Mucosa of descending colon (tissue), 3 donors: Measurements from ENCODE around the gene FAT2. TPM values are rescaled to one million over a fixed set of nuclear protein-coding genes. Genes with fewer than 3 reads are reported as not detected.
"Not testable (repeated sequence)": the region's sequence is repeated elsewhere in the genome, so short reads cannot be mapped to it uniquely, and the experiment has no call there.

Experiments used
- ATAC-seq: fragments of 200-7000 bp; cut with Tn5 transposase; one replicate; pipeline ENCODE4 v1.9.1; 2020; ENCODE audit warnings: mild to moderate bottlenecking, moderate library complexity
- DNase-seq, 3 donors: peaks; one replicate each; pipeline ENCODE4 v3.0.0-alpha.2; 2020
- H3K36me3 ChIP-seq: fragments of 200-600 bp; one replicate; pipeline ENCODE4 v1.8.0; 2021; ENCODE audit warnings: low read depth, mild to moderate bottlenecking
- H3K4me1 ChIP-seq: fragments of 200-600 bp; one replicate; pipeline ENCODE4 v1.8.0; 2021; ENCODE audit warnings: low read depth, mild to moderate bottlenecking
- H3K4me3 ChIP-seq: fragments of 200-600 bp; one replicate; pipeline ENCODE4 v1.8.0; 2021; ENCODE audit warnings: mild to moderate bottlenecking
- H3K9me3 ChIP-seq: fragments of 200-600 bp; one replicate; pipeline ENCODE4 v1.8.0; 2021; ENCODE audit warnings: mild to moderate bottlenecking
- CTCF ChIP-seq: fragments of 200-600 bp; IDR thresholded peaks from one replicate; pipeline ENCODE4 v1.8.0; 2022; ENCODE audit warnings: antibody characterized with exemption, mild to moderate bottlenecking
- intact Hi-C, 2 donors: fragments of 100-400 bp; cut with DNase I in 1 of 2; cut with micrococcal nuclease in 1 of 2; formaldehyde crosslinking; loops; one replicate each; pipeline versions ENCODE4 v1.11.0 to v1.11.1; 2022; cut with DNase I, micrococcal nuclease
- total RNA-seq, 3 donors: library from RNA; stranded (reverse); fragmentation: NEBNext Ultra II Directional in 2 of 3; extraction: Animal tissue kit (Norgen Biotek cat#: 25700) in 2 of 3; gene quantifications; one replicate each; pipeline versions ENCODE4 v1.2.1 to v1.2.4, GENCODE V29; 2021 to 2023
- donor health status: DM: no; HTN: no; CAD: no; lungs with moderate emphysema.
- donor health status: DM: no; HTN: no; CAD: no.
- donor health status: DM: no; HTN: yes; CAD: no.

FAT2 gene
- total RNA-seq, 3 donors from 2014 or later: not detected

- Histone ChIP-seq H3K4me1 (no peaks in the 10 kb centered on the region), H3K9me3 (no peaks in the 10 kb centered on the region), H3K36me3 (no peaks in the 10 kb centered on the region), H3K4me3 (no peak overlapping the region)
- ATAC-seq: no peak
- DNase-seq: no peak
- TF ChIP-seq CTCF: no peak
- intact Hi-C loops: no loop called here
These were observed 6.8 kb downstream of the FAT2 start for GRCh38 chr5:151584057-151584937.

GRCh38 chr5:151581812-151582583, 9.1 kb downstream of the FAT2 start:
- intact Hi-C loops: no loop called here
- no peaks in the 10 kb centered on the region for H3K9me3 ChIP-seq
- no peak for DNase-seq
- ATAC-seq: no peak
- H3K4me3 ChIP-seq: no peak overlapping the region
- no peak for TF ChIP-seq CTCF
- H3K4me1 ChIP-seq: no peaks in the 10 kb centered on the region
- no peaks in the 10 kb centered on the region for H3K36me3 ChIP-seq

- no peaks in the 10 kb centered on the region for H3K36me3 ChIP-seq
- no peaks in the 10 kb centered on the region for H3K4me1 ChIP-seq
- DNase-seq: no peak
- TF ChIP-seq CTCF: no peak
- H3K9me3 ChIP-seq: no peaks in the 10 kb centered on the region
- intact Hi-C loops: no loop called here
- ATAC-seq: no peak
- no peak overlapping the region for H3K4me3 ChIP-seq
These were observed 9.8 kb downstream of the FAT2 start for GRCh38 chr5:151581347-151581746.

- no peak for ATAC-seq
These were observed 10.3 kb downstream of the FAT2 start for GRCh38 chr5:151580858-151581257.

GRCh38 chr5:151580239-151580638, 10.9 kb downstream of the FAT2 start:
- H3K9me3 ChIP-seq: no peaks in the 10 kb centered on the region
- H3K4me1 ChIP-seq: no peaks in the 10 kb centered on the region
- no peak for DNase-seq
- intact Hi-C loops: no loop called here
- no peaks in the 10 kb centered on the region for H3K36me3 ChIP-seq
- H3K4me3 ChIP-seq: no peak overlapping the region
- ATAC-seq: no peak
- no peak for TF ChIP-seq CTCF

More at GRCh38 chr5:151580858-151581257, 10.3 kb downstream of the FAT2 start:
- H3K36me3 ChIP-seq: no peaks in the 10 kb centered on the region
- no peaks in the 10 kb centered on the region for H3K9me3 ChIP-seq
- intact Hi-C loops: no loop called here
- no peak for DNase-seq
- H3K4me1 ChIP-seq: no peaks in the 10 kb centered on the region
- H3K4me3 ChIP-seq: no peak overlapping the region
- TF ChIP-seq CTCF: no peak

GRCh38 chr5:151579146-151579545, 12.0 kb downstream of the FAT2 start:
- H3K4me3 ChIP-seq, ATAC-seq, DNase-seq, H3K4me1 ChIP-seq, intact Hi-C loops, H3K36me3 ChIP-seq, H3K9me3 ChIP-seq: not testable (repeated sequence)
